Measurements from ENCODE around the gene B9D1.

B9D1 gene

DNA sequence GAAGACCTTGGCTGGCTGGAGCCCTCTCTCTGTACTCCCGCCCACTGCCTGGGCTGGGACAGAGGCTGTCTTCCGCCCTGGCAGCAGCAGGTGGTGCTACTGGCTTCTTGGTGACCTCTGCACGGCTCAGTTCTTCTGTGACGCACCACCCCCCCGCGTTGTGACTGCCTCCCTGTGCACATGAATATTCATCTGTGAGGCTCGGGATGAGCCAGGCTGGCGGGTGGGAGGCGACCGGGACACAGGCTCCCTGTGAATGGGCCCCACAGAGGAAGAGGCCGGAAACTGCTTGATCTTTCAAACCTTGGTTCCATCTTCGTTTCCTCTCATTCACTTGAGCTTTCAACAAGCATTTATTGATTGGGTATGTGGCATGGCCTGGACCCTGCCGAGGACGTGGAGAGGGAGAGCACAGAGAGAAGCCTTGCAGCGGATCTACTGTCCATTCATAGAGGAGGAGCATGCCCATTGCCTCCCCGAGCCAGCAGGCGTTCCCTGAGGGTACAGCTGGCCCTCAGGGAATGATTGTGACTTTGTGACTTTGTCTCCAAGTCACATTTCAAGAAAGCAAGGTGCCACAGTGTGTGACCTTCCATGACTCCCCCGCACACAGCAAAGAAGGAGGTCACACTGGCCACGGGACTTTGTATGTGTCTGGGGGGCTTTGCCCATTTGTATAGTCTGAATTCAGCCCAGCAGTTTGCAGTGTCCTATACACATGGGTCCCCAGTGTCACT, 45.0 kb downstream of the B9D1 start:
- no peak for DNase-seq

DNA sequence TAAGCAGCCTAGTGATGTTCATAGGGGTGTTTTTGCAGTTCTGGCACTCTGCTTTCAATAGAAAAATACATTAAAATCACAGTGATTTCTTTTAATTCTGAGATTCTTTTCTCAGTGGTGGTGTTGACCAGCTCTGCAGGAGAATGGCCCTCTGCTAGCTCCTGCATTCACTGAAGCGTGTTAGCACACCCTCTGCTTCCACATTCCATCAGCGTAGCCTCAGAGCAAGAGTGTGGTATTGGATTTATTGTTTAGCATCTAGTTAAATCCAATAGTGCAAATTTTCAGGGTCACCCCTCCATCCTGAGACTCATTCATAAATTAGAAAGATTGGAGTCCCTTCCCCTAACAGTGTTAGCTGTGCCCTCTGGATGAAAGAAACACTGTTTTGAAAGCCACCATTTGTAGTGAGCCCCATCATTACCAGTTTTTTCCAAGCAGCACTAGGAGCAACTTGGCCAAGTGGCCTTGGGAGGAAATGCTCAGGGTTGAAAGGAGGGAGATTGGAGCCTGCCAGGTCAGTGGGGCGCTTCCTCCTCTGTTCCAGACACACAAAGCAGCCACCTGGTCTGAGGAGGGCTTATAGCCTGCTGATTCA, 45.7 kb downstream of the B9D1 start:
- no peak for DNase-seq

DNA sequence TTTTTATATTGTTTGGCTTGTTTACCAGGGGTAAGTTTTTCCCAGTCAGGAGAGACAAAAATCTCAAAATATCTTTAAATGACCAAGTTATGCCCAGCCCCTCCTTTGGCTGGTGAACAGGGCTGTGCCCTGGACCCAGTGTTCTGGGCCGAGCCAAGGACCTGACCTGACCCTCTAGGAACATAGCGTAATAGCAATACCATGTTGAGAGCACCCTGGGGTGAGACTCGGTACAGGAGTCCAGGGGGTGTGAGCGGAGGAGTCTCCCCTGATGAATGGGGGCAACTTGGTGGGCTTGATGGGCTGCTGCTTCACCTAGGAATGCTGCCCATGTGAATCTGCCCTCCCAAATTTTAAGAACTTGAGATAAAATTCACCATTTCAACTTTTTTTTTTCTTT, 47.4 kb downstream of the B9D1 start:
- DNase-seq = no peak

GRCh38 chr17:19313746-19314651, 48.5 kb downstream of the B9D1 start:
- DNase-seq = no peak

GRCh38 chr17:19313066-19313745, 49.3 kb downstream of the B9D1 start:
- no peak for DNase-seq

GRCh38 chr17:19312406-19312805, 50.1 kb downstream of the B9D1 start:
- no peak for DNase-seq

DNA sequence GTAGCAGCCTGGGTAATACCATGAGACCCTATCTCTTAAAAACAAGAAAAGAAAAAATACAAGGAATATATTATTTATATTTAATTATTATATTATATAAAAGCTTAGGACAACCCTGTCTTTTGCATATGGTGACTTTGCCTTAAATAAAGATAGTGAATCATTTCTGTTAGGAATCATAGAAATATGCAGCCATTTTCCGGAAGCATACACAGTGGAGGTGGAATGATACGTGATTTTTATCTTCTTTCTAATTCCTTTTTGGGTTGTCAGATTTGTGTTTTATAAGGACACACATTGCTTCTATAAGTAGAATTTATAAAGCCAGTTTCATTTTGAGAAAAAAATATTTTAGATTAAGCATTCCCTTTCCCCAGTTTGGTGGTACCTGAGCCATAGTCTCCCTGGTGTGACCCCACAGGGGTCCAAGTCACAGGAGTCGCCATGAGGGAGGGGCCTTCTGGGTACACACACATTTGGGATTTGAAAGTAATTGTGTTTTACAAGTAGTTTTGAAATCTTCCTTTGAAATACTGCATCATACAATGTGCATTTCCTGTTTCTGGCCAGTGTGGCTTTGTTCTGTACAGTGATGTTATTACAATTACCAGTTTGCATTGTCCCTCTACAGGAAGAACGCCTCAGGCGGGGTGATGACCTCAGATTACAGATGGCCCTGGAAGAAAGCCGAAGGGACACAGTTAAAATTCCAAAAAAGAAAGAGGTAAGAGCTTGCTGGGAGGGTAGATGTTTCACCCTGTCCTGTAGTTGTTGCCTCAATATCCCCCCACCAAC, 50.9 kb downstream of the B9D1 start:
- no peak for DNase-seq

DNA sequence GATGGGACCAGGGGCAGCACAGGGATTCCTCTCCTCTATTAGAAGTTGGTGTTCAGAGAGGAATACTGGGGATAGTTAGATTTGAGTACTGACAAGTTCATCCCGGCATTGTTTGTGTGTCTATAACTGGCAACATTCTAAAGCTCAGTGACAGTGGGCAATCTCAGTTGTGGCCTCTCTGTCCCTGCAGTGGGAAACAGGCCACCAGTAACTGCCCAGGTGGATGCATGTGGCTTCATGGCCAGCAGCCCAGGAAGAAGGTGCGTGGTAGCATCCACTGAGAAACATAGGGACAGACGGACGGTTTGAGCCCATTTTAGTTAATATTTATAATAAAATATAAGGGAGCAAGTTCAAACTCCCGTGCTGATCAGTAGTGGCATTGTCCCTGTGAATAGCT, 51.5 kb downstream of the B9D1 start:
- no peak for DNase-seq

- DNase-seq = no peak
Observed at GRCh38 chr17:19310151-19310550, 52.4 kb downstream of the B9D1 start.

GRCh38 chr17:19309701-19310100, 52.8 kb downstream of the B9D1 start:
- no peak for DNase-seq

DNA sequence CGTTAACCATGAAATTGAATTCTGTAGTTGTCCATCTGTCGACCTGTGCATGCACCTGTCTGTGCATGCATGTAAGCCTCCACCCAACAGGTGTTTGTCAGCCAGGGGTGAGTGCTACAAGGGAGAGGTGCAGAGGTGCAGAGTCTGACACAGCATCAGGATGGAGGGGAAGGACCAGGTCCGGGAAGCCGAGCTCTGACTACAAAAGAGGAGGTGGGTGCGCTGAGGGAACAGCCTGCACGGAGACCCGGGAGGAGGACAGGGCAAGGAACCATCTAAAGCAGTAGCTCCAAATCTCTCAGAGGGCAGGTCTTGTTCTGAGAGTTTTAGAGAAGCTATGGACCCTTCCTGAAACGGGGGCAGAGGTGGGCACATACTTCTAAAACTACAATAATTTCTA, 54.1 kb downstream of the B9D1 start:
- no peak for DNase-seq

GRCh38 chr17:19307521-19307920, 55.0 kb downstream of the B9D1 start:
- no peak for DNase-seq

GRCh38 chr17:19306160-19307111, 56.1 kb downstream of the B9D1 start:
- no peak for DNase-seq

DNA sequence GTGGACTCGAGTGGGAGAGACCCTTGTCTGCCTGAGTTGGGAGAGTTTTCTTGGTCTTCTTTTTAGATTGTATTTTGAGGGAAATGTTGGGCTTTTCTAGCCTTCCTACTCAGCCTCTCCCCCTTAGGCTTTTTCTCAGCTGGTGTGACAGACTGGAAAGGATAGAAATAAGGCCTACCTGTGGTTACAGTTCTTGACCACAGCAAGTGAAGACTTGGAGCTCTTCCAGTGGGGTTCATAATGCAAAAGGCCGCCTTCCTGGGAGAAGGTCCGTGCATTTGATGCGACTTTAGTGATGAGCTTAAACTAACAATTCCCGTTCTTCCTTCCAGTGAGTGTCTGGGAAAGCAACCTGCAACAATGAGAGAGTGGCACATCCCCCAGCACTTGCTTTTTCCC, 56.8 kb downstream of the B9D1 start:
- no peak for DNase-seq

GRCh38 chr17:19305256-19305655, 57.3 kb downstream of the B9D1 start:
- no peak for DNase-seq

DNA sequence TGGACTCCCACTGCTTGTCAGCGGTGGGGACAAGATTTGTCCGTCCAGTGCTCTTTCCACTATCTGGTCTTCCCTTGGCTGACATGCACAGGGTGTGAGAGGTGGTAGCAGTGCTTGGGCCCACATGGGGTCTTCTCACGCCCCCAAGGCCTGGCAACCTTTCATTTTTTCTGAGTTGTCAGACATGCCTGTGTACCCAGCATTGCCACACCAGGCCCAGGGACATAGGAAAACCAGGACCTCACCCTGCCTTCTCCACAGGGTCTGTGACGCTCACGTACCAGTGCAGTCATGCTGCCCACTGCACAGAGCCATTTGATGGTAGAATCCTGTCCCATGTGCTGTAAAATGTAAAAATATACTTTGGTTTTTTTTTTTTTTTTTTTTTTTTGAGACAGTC, 57.8 kb downstream of the B9D1 start:
- no peak for DNase-seq

DNA sequence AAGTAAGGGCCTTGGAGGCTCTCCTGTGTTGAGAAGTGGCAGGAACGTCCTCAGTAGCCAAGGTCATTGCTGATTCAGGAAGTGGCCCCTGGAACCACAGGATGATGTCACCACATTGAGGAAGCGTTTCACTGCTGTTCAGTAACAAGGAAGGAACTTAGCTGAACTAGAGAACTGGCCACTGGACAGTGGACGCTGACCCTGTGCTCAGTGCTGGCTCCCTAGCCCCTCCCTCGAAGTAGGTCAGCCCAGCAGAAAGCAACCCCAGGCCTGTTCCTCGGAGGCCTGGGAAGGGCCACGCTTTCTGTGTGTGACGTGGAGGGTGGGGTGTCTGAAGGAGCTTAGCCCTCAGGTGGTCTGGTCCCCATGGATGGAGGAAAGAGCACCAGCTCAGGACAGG, 58.3 kb downstream of the B9D1 start:
- DNase-seq = no peak

DNA sequence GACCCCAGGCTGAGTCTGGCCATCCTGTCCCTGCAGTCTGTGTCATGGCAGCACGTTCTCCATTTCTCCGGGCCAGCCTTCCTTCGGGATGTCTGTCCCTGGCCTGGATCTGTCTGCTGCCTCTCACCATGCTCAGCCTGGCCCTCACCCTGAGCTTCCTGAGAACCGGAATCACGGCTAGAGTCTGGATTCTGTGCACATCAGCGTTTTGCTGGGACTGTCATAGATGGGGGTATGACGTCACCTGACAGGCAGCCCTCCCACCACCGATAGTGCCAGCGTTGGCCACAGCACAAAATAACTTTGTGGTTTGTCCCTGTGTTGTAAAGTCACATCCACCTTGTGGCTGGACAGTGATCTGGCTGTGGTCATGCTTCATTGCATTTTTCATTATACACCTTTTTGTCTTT, 59.2 kb downstream of the B9D1 start:
- no peak for DNase-seq

- DNase-seq = no peak
Observed at GRCh38 chr17:19302791-19303331, 59.7 kb downstream of the B9D1 start.

DNA sequence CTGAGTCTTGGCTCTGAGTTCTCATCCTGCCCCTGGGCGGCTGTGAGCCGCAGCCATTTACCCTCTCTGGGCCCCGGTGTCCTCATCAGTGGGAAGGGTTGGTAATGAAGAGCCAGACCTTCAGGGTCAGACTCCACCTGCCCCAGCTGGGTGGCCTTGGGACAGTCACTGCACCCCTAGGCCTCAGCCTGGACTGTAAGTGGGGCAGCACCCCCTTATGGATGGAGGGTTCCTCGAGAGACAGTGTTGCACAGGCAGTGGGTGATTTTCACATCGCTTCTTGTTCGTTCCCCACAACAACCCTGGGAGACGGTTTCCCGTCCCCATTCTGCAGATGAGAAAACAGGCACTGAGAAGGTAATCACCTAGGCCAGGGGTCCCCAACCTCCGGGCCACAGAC, 60.5 kb downstream of the B9D1 start:
- DNase-seq = no peak
